ENCODE results near the gene NINJ2.

Gene NINJ2

DNA sequence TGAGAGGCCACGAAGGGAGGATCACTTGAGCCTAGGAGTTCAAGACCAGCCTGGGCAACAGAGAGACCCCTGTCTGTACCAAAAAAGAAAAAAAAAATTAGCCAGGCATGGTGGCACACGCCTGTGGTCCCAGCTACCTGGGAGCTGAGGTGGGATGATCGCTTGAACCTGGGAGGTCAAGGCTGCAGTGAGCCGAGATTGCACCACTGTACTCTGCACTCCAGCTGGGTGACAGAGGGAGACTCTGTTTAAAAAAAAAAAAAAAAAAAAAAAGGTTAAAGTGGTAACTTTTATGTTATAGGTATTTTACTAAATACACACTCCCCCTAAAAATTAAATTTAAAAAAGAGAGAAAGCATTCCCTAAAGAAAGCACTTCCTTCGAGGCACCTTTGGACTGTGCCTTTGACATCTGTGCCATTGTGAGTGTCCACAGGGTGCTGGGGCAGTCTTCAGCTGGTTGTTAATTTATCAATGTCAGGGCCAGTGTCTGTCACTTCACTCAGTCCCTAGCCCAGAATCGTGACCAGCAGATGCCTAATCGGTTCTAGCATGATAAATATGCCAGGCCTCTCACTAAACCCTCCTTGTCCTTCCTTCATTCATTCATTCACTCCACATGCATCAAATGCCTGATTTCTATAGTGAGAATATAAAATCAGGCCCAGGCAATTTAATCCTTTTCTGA is 140.4 kb downstream of the NINJ2 start:
- no peak overlapping the region for H3K4me3 ChIP-seq (ENCODE audit: low read depth, low read length)
- TF ChIP-seq, protein P1, sequence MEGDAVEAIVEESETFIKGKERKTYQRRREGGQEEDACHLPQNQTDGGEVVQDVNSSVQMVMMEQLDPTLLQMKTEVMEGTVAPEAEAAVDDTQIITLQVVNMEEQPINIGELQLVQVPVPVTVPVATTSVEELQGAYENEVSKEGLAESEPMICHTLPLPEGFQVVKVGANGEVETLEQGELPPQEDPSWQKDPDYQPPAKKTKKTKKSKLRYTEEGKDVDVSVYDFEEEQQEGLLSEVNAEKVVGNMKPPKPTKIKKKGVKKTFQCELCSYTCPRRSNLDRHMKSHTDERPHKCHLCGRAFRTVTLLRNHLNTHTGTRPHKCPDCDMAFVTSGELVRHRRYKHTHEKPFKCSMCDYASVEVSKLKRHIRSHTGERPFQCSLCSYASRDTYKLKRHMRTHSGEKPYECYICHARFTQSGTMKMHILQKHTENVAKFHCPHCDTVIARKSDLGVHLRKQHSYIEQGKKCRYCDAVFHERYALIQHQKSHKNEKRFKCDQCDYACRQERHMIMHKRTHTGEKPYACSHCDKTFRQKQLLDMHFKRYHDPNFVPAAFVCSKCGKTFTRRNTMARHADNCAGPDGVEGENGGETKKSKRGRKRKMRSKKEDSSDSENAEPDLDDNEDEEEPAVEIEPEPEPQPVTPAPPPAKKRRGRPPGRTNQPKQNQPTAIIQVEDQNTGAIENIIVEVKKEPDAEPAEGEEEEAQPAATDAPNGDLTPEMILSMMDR (IDR thresholded peaks at IDR 0.05; ENCODE audit: low read depth, low read length) = no peak

DNA sequence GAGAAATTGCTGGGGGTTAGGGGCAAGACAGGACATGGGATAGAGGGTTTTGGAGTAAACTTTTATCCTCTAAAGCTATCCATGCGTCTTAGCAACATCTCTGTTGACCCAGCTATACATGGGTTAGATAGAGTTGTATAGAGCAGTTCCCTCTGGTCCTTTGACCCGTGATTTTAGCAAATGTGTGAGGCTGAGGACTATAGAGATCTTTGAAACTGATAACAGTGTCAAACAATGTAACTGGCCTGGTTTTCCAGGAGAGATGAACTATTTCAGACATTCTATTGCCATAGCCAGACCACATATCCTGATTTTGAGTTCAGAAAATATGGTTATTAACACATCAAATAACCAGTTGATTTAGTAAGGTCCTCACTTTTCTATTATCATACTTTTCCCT is 143.1 kb downstream of the NINJ2 start:
- TF ChIP-seq, protein P1 (IDR thresholded peaks at IDR 0.05; ENCODE audit: low read depth, low read length) = no peak
- no peak overlapping the region for H3K4me3 ChIP-seq (ENCODE audit: low read depth, low read length)

DNA sequence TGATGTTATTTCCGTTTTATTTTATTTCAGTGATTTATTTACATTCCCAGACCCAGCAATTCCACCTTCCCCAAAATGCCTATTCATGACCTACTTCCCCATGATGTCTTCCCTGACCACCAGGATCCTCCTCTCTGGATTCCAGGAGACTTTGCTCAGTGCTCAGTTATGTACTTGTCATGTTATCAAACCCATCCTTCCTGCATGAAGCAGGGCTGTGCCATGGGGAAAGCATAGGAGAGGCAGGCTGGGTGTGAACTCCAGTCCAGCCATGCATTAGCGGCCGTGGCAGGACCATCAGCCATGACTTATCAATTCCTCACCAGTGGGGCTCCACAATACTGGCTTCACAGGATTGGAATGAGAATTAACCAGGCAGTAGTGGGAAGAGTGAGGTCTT is 145.7 kb downstream of the NINJ2 start:
- no peak overlapping the region for H3K4me3 ChIP-seq (ENCODE audit: low read depth, low read length)
- TF ChIP-seq, protein P1 (IDR thresholded peaks at IDR 0.05; ENCODE audit: low read depth, low read length) = no peak
